Kasumi-1 (cell line): ENCODE results near the gene CIT.
"Not testable (repeated sequence)": the region's sequence is repeated elsewhere in the genome, so short reads cannot be mapped to it uniquely, and the experiment has no call there.

Experiments used
- DNase-seq, 2 experiments: peaks; one replicate each; lab custom pipeline; 2025; lab: John Stamatoyannopoulos, UW

The CIT gene

GRCh38 chr12:119679081-119679480, 198.0 kb downstream of the CIT start:
- no peak for DNase-seq

- no peak for DNase-seq
These were observed 198.7 kb downstream of the CIT start for GRCh38 chr12:119678459-119678858.

GRCh38 chr12:119676573-119676972, 200.5 kb downstream of the CIT start:
- no peak for DNase-seq

- DNase-seq: peak in 1 of 2 experiments; percentile 22
These were observed 201.1 kb downstream of the CIT start for GRCh38 chr12:119676022-119676421.

GRCh38 chr12:119674560-119674959, 202.6 kb downstream of the CIT start:
- no peak for DNase-seq

GRCh38 chr12:119673634-119674033, 203.5 kb downstream of the CIT start:
- DNase-seq: peak; percentile 28 to 43

GRCh38 chr12:119672194-119672593, 204.9 kb downstream of the CIT start:
- DNase-seq: no peak

- no peak for DNase-seq
These were observed 206.1 kb downstream of the CIT start for GRCh38 chr12:119671070-119671469.

GRCh38 chr12:119669744-119670472, 207.2 kb downstream of the CIT start:
- DNase-seq: no peak

GRCh38 chr12:119668324-119668841, 208.7 kb downstream of the CIT start:
- no peak for DNase-seq

GRCh38 chr12:119667577-119668323, 209.4 kb downstream of the CIT start, which contains the start of gene PRKAB1:
PRKAB1 (plus strand) TSS chr12:119668133; CDS start chr12:119668245, 112 bp downstream.
- peak; percentile 94 to 95 for DNase-seq

GRCh38 chr12:119666900-119667576, 210.1 kb downstream of the CIT start:
- peak; percentile 40 to 59 for DNase-seq

- DNase-seq: peak; percentile 69 to 74
These were observed 210.8 kb downstream of the CIT start for GRCh38 chr12:119666226-119666795.

GRCh38 chr12:119665164-119665929, 211.8 kb downstream of the CIT start:
- DNase-seq: no peak

GRCh38 chr12:119664642-119665041, 212.5 kb downstream of the CIT start:
- DNase-seq: no peak

- no peak for DNase-seq
These were observed 215.2 kb downstream of the CIT start for GRCh38 chr12:119661882-119662281.

- DNase-seq: no peak
These were observed 217.0 kb downstream of the CIT start for GRCh38 chr12:119660076-119660475.

- DNase-seq: peak; percentile 63 to 68
These were observed 217.7 kb downstream of the CIT start for GRCh38 chr12:119659289-119659897.

- DNase-seq: not testable (repeated sequence)
These were observed 219.0 kb downstream of the CIT start for GRCh38 chr12:119658166-119658565.

GRCh38 chr12:119657001-119657400, 220.1 kb downstream of the CIT start:
- not testable (repeated sequence) for DNase-seq

GRCh38 chr12:119652665-119653064, 224.5 kb downstream of the CIT start:
- no peak for DNase-seq
